Left lung (tissue), 10 donors: ENCODE data around the gene TUBA1B. TPM values are rescaled to one million over a fixed set of nuclear protein-coding genes. Genes with fewer than 3 reads are reported as not detected.

Experiments used
- ATAC-seq: fragments of 200-7000 bp; cut with Tn5 transposase; one replicate; pipeline ENCODE4 v1.9.1; 2020; ENCODE audit warnings: moderate library complexity
- DNase-seq, 4 donors: peaks; one replicate each; pipeline ENCODE4 v3.0.0-alpha.2; 2013 to 2020
- H3K27ac ChIP-seq, 2 donors: fragments of 200-600 bp; sonication (generic) in 1 of 2; one replicate each; pipeline versions ENCODE4 v1.5.0 to v1.8.0; 2020 to 2021
- H3K27me3 ChIP-seq, 2 donors: fragments of 200-600 bp; sonication (generic) in 1 of 2; one replicate each; pipeline versions ENCODE4 v1.5.0 to v1.8.0; 2020 to 2021
- H3K36me3 ChIP-seq, 2 donors: fragments of 200-600 bp; sonication (generic) in 1 of 2; one replicate each; pipeline versions ENCODE4 v1.5.0 to v1.8.0; 2020 to 2021
- H3K4me1 ChIP-seq, 2 donors: fragments of 200-600 bp; one replicate each; pipeline ENCODE4 v1.8.0; 2021
- H3K4me3 ChIP-seq, 2 donors: fragments of 200-600 bp; sonication (generic) in 1 of 2; one replicate each; pipeline versions ENCODE4 v1.5.0 to v1.8.0; 2020 to 2021; ENCODE audit warnings: mild to moderate bottlenecking in 1 of 2
- H3K9me3 ChIP-seq, 2 donors: fragments of 200-600 bp; sonication (generic) in 1 of 2; one replicate each; pipeline versions ENCODE4 v1.5.0 to v1.8.0; 2020 to 2021
- intact Hi-C, 2 donors: fragments of 100-400 bp; cut with DNase I; formaldehyde crosslinking; loops; one replicate each; pipeline versions ENCODE4 v1.11.2 to v1.14.2; 2022
- polyA plus RNA-seq, 6 donors: library from polyadenylated mRNA; unstranded; fragments of 120-200 nt; gene quantifications; one replicate each; pipeline ENCODE4 v1.2.1, GENCODE V29; 2013; ENCODE audit not compliant: insufficient read length in 6 of 6
- total RNA-seq, 2 donors: library from RNA; stranded (reverse); fragmentation: NEBNext Ultra II Directional; extraction: Animal tissue kit (Norgen Biotek cat#: 25700); gene quantifications; one replicate each; pipeline ENCODE4 v1.2.1, GENCODE V29; 2021
- TF ChIP-seq, protein P1 (sequence below), 2 donors: fragments of 200-600 bp; sonication (generic) in 1 of 2; IDR thresholded peaks; one replicate each; pipeline versions ENCODE4 v1.5.0 to v1.8.0; 2021; ENCODE audit warnings: antibody characterized with exemption in 2 of 2
- donor health status: DM: no; HTN: yes; CAD: no.
- donor health status: DM: no; HTN: no; CAD: no.

Gene TUBA1B
- total and polyA plus RNA-seq, 8 donors: 603 to 1,514 (median 981) TPM

DNA sequence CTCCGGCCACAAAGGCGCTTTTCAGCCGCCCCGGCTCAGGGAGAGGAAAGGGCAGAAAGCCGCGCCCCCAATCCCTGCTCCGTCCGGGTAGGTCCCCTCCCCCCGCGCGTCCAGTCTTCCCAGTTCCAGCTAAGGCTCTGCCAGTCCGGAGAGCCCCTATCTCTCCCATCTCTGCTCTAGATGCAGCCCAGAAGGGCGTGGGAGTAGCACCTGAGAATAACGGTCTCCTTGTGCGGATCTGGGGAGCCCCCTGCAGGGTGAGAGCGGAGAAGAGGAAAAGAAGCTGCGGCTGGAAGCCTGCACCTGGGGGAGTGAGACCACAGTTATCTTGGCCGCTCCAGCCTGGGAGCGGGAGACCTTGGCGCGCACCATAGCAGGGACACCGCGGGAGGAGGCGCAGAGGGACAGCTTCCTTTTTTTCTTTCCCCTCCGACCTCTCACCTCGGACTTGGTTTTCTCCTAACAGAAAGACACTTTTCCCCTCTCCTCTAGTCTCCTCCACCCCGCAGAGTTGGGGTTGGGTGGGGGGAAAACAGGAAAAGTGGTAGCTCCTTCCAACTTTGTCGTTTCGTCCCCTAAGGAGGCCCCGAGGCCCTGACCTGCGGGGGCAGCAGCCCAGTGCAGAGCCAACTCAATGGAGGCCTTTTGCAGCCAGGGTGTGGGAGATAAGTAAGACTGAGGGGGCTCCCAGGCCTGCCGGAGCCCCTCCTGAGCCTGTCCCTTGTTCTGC is 38.9 kb downstream of the TUBA1B start:
- peak overlapping the region in 1 of 2 donors; percentile 4 for H3K27ac ChIP-seq
- DNase-seq: peak in 1 of 4 donors; percentile 79

DNA sequence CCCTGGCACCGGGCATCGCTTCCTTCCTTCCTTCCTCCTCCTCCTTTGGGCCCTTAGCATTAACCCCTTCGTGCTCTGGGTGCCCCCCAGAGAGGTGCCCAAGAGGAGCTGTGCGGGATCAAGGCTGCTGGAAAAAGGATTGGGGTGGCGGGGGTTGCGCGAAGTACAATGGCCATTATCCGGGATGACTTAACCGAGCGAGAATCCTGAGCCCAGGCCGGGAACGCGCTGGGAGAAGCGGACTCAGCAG is 39.4 kb downstream of the TUBA1B start:
- TF ChIP-seq, protein P1, sequence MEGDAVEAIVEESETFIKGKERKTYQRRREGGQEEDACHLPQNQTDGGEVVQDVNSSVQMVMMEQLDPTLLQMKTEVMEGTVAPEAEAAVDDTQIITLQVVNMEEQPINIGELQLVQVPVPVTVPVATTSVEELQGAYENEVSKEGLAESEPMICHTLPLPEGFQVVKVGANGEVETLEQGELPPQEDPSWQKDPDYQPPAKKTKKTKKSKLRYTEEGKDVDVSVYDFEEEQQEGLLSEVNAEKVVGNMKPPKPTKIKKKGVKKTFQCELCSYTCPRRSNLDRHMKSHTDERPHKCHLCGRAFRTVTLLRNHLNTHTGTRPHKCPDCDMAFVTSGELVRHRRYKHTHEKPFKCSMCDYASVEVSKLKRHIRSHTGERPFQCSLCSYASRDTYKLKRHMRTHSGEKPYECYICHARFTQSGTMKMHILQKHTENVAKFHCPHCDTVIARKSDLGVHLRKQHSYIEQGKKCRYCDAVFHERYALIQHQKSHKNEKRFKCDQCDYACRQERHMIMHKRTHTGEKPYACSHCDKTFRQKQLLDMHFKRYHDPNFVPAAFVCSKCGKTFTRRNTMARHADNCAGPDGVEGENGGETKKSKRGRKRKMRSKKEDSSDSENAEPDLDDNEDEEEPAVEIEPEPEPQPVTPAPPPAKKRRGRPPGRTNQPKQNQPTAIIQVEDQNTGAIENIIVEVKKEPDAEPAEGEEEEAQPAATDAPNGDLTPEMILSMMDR (IDR thresholded peaks at IDR 0.05): no peak
- no peak for DNase-seq
- Histone ChIP-seq H3K4me1 (peaks cover 27 to 74% of the 10 kb centered on the region in 2 donors), H3K36me3 (peaks cover 0 to 10% of the 10 kb centered on the region in 2 donors), H3K27me3 (peaks cover 55 to 74% of the 10 kb centered on the region in 2 donors), H3K27ac (no peak overlapping the region), H3K9me3 (no peaks in the 10 kb centered on the region), H3K4me3 (peak overlapping the region in 1 of 2 donors; percentile 23)
- intact Hi-C loops: no loop called here
- ATAC-seq: no peak

More for the DNA sequence above, 38.9 kb downstream of the TUBA1B start:
- Histone ChIP-seq H3K9me3 (no peaks in the 10 kb centered on the region), H3K4me1 (peaks cover 27 to 74% of the 10 kb centered on the region in 2 donors), H3K36me3 (peaks cover 0 to 15% of the 10 kb centered on the region in 2 donors), H3K4me3 (peak overlapping the region; percentile 6 to 23), H3K27me3 (peaks cover 55 to 74% of the 10 kb centered on the region in 2 donors)
- intact Hi-C loops: no loop called here
- ATAC-seq: no peak
- TF ChIP-seq, protein P1 (IDR thresholded peaks at IDR 0.05): no peak

DNA sequence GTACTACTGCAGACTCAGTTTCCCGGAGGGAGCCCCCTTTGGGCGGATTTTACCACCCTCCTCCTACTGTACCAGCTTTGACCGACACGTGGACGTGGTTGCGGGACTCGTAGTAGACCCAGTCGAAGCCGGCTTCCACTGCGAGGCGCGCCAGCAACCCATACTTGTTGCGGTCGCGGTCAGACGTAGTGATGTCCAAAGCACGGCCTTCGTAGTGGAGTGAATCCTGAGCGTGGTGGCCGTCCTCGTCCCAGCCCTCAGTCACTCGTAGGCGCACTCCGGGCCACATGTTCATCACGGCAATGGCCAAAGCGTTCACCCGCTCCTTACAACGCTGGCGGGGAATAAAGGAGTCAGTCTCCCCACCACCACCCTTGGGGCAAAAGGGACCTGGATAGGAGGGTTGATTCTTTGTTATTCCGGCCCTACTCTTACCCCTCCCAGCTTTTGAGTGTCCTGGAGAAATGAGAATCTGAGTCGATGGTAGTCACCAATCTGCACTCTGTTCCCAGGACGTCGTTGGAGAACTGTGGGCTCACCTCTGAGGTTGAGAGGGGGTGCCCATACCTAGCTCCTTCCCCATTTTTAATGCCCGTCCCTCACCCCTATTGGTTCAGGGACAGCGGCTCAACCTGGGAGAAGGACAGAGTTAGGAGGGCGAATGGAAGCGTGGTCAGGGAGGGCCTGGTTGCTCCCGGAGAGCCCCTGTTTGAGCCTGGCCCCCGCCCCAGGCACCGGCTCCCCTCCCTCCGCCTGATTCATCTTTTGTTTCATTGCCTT is 39.9 kb downstream of the TUBA1B start:
- intact Hi-C loops: no loop called here
- H3K36me3 ChIP-seq: peaks cover 0 to 5% of the 10 kb centered on the region in 2 donors
- peaks cover 27 to 74% of the 10 kb centered on the region in 2 donors for H3K4me1 ChIP-seq
- ATAC-seq (no peak), DNase-seq (no peak)
- no peaks in the 10 kb centered on the region for H3K9me3 ChIP-seq
- TF ChIP-seq, protein P1 (IDR thresholded peaks at IDR 0.05): no peak
- H3K27me3 ChIP-seq: peaks cover 55 to 74% of the 10 kb centered on the region in 2 donors
- H3K27ac ChIP-seq: no peak overlapping the region
- H3K4me3 ChIP-seq: peak overlapping the region in 1 of 2 donors; percentile 23

DNA sequence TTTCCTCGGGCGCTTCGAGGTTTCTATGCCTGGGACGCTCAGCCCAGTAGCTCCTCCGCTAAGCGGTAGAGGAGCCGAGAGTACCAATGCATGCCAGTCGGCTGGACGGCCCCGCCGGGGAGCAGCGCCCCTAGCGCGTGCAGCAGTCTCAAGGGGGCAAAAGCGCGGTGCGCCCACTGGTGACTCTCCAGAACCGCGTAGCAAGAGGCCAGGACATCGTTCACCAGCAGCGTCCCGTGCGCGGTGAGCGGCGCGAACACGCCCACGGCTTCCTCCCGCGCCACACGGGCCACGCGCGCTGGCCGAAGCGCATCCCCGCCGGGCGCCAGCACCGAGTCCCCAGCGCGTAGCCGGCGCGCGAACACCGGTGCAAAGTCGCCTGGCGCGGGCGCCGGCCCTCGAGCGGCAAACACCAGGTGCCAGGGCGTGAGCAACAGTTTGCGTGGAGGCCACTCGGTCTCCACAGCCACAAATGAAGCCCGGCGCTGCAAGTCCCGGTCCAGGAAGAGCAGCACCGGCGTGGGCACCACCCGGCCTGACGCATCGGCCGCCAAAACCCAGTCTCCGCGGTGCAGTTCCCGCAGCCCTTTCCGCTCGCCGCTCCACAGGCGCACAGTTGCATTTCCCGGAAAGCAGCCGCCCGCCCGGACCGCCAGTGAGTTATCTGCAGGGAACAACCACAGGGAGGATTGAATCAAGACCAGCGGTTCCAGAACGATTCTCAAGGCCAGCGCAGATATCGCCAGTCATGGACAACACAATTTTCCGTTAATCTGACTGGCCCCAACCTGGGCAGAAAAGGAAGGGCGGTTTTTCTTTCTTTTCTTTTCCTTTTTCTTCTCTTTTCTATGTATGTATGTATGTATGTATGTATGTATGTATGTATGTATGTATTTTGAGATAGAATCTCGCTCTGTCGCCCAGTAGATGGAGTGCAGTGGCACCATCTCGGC is 41.1 kb downstream of the TUBA1B start:
- DNase-seq: peak in 1 of 4 donors; percentile 85
- no peak for ATAC-seq

More for the DNA sequence above, 41.1 kb downstream of the TUBA1B start:
- Histone ChIP-seq H3K36me3 (no peaks in the 10 kb centered on the region), H3K9me3 (no peaks in the 10 kb centered on the region), H3K27ac (peak overlapping the region in 1 of 2 donors; percentile 55), H3K4me1 (peaks cover 27 to 74% of the 10 kb centered on the region in 2 donors), H3K4me3 (peak overlapping the region; percentile 16 to 38), H3K27me3 (peaks cover 55 to 70% of the 10 kb centered on the region in 2 donors)
- TF ChIP-seq, protein P1 (IDR thresholded peaks at IDR 0.05): peak in 1 of 2 donors; percentile 9
- intact Hi-C loops: loop anchor here in 1 of 2 donors (5.0 to 10.0 kb wide), 2 partner anchors 32 to 145 kb away; no protein-coding TSS in a partner anchor
